ENCODE data around the gene FBXL13.
"Not testable (repeated sequence)": the region's sequence is repeated elsewhere in the genome, so short reads cannot be mapped to it uniquely, and the experiment has no call there.

GRCh38 chr7:102838572-102839101, 236.0 kb downstream of the FBXL13 start:
- not testable (repeated sequence) for TF ChIP-seq CTCF (conservative IDR thresholded peaks at IDR 0.05; ENCODE audit: low read length); EZH2phosphoT487 (IDR thresholded peaks at IDR 0.05; ENCODE audit: borderline replicate concordance, low read depth, low read length)

All from OCI-LY7 (cell line).